Measurements from ENCODE around the gene TPSB2. TPM values are rescaled to one million over a fixed set of nuclear protein-coding genes. Genes with fewer than 3 reads are reported as not detected.
"Not testable (repeated sequence)": the region's sequence is repeated elsewhere in the genome, so short reads cannot be mapped to it uniquely, and the experiment has no call there.

The TPSB2 gene
- 0.18 TPM for polyA plus RNA-seq (ENCODE audit: insufficient read length)
- long read RNA-seq, donor 1, result 0 reads
- long read RNA-seq, donor 2, result 0 reads
- long read RNA-seq, donor 3, result 0 reads
- long read RNA-seq, donor 4, result 0 reads
- long read RNA-seq, donor 5, result 0 reads
- long read RNA-seq, donor 6, result 0 reads
- long read RNA-seq, donor 7, result 0 reads
- long read RNA-seq, donor 8, result 0 reads

- not testable (repeated sequence) for DNase-seq
These were observed at the start of gene TPSB2 for GRCh38 chr16:1230084-1230470. TSS of gene TPSB2 (minus strand) at chr16:1230184. CDS start at chr16:1229951, 233 bp downstream.

- no peak for DNase-seq
These were observed 49.3 kb upstream of the TPSB2 start for GRCh38 chr16:1279081-1279944.

GRCh38 chr16:1278477-1278876 is 48.5 kb upstream of the TPSB2 start:
- no peak for DNase-seq

GRCh38 chr16:1277617-1278282 is 47.8 kb upstream of the TPSB2 start:
- no peak for DNase-seq

DNA sequence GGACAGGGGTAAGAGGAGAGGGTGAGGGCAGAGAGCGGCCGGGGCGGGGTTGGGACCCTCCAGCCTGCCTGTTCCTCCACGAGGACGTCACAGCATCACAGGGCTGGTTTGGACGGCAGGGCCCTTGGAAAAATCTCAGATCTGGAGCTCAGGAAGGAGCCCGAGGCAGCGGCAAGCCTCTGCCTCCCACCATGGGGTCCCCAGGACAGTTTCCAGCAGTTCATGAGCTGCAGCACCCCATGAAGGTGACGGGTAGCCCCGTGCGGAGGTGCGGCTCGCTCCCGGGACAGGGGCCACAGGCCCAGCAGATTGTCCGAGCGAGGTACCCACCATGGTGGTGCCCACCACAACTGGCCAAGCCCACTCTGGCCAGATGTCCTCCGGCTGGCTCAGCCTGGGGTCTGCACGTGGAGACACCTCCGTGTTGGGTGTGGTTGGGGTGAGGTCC is 47.2 kb upstream of the TPSB2 start:
- DNase-seq, result no peak

GRCh38 chr16:1276580-1276878 is 46.5 kb upstream of the TPSB2 start:
- no peak for DNase-seq

GRCh38 chr16:1275791-1276579 is 46.0 kb upstream of the TPSB2 start:
- no peak for DNase-seq

- no peak for DNase-seq
These were observed 44.8 kb upstream of the TPSB2 start for GRCh38 chr16:1274767-1275166.

GRCh38 chr16:1273816-1274215 is 43.8 kb upstream of the TPSB2 start:
- DNase-seq, result no peak

GRCh38 chr16:1272453-1273198 is 42.6 kb upstream of the TPSB2 start:
- no peak for DNase-seq

DNA sequence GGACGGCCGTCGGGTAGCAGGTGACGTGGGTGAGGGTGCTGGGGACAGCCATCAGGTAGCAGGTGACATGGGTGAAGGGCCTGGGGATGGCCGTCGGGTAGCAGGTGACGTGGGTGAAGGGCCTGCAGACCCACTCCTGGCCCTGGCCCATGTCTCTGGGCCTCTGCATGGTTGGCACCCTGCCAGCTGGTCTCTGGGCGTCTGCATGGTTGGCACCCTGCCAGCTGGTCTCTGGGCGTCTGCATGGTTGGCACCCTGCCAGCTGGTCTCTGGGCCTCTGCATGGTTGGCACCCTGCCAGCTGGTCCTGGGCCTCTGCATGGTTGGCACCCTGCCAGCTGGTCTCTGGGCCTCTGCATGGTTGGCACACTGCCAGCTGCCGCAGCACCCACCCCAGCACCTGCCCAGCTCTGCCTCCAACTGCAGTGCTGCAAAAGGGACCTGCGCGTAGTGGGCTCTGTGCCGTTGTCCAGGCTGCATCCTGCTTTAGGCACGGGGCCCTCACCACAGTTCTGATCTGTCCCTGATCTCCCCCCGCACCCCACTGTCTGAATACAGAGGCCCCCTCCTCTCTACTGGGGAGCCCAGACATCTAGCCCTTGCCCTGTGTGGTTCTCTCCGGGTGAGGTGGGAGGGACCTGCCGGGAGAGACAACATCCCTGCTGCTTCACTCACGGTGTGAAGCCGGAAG is 41.9 kb upstream of the TPSB2 start:
- DNase-seq, result not testable (repeated sequence)

GRCh38 chr16:1271380-1271723 is 41.4 kb upstream of the TPSB2 start:
- no peak for DNase-seq

- DNase-seq, result not testable (repeated sequence)
These were observed 39.4 kb upstream of the TPSB2 start for GRCh38 chr16:1269418-1269817.

DNA sequence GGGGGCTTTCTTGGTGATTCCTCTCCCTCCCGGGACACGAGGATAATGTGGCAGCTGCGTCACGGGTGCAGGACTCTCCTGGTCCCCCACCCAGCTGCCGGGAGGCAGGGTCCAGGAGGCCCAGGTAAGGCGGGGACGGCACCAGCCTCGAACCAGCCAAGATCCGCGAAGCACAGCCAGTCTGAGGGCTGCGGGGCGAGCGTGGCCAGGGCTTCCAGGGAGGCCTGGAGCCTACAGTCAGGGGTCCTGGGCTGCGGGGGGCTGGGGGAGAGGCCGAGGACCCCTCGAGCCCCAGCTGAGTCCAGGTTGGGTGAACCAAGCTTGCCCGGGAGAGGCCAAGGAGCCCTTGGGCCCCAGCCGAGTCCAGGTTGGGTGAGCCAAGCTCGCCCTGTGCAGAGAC is 35.8 kb upstream of the TPSB2 start:
- no peak for DNase-seq

GRCh38 chr16:1265090-1265630 is 35.2 kb upstream of the TPSB2 start:
- DNase-seq, result no peak

DNA sequence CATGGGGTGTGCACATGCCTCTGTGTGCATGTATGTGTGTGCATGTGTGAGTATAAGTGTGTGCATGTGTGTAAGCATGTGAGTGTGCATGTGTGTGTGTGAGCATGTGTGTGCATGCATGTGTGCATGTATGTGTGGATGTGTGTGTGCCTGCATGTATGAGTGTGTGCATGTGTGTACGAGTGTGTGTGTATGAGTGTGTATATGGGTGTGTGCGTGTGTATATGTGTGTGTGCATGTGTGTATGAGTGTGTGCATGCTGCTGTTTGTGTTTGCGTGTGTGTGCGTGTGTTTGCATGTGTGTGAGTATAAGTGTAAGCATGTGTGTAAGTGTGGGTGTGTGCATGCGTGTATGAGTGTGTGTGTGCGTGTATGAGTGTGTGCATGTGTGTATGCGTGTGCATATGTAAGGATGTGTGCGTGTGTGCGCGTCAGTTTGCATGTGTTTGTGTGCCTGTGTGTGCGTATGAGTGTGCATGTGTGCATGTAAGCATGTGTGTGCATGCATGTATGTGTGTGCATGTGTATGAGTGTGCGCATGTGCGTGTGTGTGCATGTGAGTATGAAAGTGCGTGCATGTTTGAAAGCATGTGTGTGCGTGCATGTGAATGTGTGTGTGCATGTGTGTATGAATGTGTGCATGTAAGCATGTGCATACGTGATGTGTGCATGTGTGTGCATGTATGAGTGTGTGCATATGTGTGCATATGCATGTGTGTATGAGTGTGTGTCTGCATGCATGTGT is 34.5 kb upstream of the TPSB2 start:
- DNase-seq, result no peak

DNA sequence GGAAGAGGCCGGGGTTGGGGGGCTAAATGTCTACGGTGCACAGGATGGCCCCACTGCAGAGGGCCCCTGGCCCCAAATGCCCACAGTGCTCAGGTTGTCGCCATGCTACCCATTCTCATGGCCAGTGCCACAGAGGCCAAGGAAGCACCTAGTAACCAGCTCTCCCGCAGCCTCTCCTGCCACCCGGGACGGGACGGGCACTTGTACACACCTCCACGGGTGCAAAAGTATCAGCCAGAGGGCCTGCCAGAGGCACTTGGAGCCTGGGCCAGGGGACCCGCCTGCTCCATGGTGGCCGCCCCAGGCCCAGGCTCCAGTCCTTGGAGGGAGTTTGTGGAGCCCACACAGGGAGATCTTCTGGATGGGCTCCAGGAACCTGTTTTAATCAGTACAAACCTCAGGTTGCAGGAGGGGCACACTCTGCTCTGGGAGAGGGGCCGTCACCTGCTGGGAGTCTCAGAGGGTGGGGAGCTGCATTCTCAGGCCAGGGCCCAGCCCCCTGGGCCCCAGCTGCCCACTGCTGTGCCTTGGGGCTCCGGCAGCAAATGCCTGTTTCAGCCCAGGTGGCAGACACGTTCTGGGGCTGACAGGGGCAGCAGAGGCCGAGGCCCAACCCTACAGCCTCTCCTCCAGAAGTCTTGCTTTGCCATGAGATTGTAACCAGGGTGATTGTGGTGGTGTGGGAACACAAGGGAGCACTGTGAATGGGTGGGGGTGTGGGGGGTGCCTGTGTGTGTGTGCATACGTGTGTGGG is 33.8 kb upstream of the TPSB2 start:
- no peak for DNase-seq

GRCh38 chr16:1262846-1263221 is 32.9 kb upstream of the TPSB2 start:
- no peak for DNase-seq

GRCh38 chr16:1262210-1262845 is 32.3 kb upstream of the TPSB2 start:
- DNase-seq, result no peak
